H9 (cell line): Measurements from ENCODE around the gene MAP4K1. TPM values are rescaled to one million over a fixed set of nuclear protein-coding genes. Genes with fewer than 3 reads are reported as not detected.
A peak's percentile ranks its signal among the peaks of the same experiment; 100 is the strongest.

Experiments used
- DNase-seq: peaks from one replicate; pipeline ENCODE4 v3.0.0-alpha.2; 2017
- H2AFZ ChIP-seq: one replicate; pipeline ENCODE4 v1.6.1; 2013; ENCODE audit warnings: mild to moderate bottlenecking, low read length, control low read depth, moderate library complexity
- H2AK5ac ChIP-seq: 2 replicates; pipeline ENCODE4 v1.6.1; 2013; ENCODE audit warnings: low read length, control low read depth, mixed read lengths; ENCODE audit not compliant: insufficient read length
- H2BK120ac ChIP-seq: one replicate; pipeline ENCODE4 v1.6.1; 2013; ENCODE audit warnings: low read depth, mild to moderate bottlenecking, low read length, control low read depth, inconsistent platforms; ENCODE audit not compliant: poor library complexity, severe bottlenecking
- H2BK12ac ChIP-seq: 2 replicates; pipeline ENCODE4 v1.6.1; 2013; ENCODE audit warnings: low read length, control low read depth, mixed read lengths, low read depth; ENCODE audit not compliant: insufficient read length
- H2BK15ac ChIP-seq: 2 replicates; pipeline ENCODE4 v1.6.1; 2013; ENCODE audit warnings: low read depth, low read length, control low read depth
- H2BK20ac ChIP-seq: one replicate; pipeline ENCODE4 v1.6.1; 2013; ENCODE audit warnings: low read depth, mild to moderate bottlenecking, low read length, control low read depth, inconsistent platforms; ENCODE audit not compliant: poor library complexity, severe bottlenecking
- H2BK5ac ChIP-seq: 2 replicates; pipeline ENCODE4 v1.6.1; 2013; ENCODE audit warnings: low read length, control low read depth, mixed read lengths; ENCODE audit not compliant: insufficient read length
- H3K14ac ChIP-seq: 2 replicates; pipeline ENCODE4 v1.6.1; 2013; ENCODE audit warnings: low read length, control low read depth; ENCODE audit not compliant: insufficient read depth
- H3K18ac ChIP-seq: 2 replicates; pipeline ENCODE4 v1.6.1; 2013; ENCODE audit warnings: low read depth, mild to moderate bottlenecking, mixed read lengths, low read length, control low read depth; ENCODE audit not compliant: insufficient read length
- H3K23ac ChIP-seq: 2 replicates; pipeline ENCODE4 v1.6.1; 2013; ENCODE audit warnings: low read length, control low read depth, mixed read lengths, low read depth; ENCODE audit not compliant: insufficient read length
- H3K23me2 ChIP-seq: 2 replicates; pipeline ENCODE4 v1.6.1; 2013; ENCODE audit warnings: low read depth, mild to moderate bottlenecking, mixed read lengths, low read length, control low read depth; ENCODE audit not compliant: insufficient read length, poor library complexity, severe bottlenecking
- H3K27ac ChIP-seq: 2 replicates; pipeline ENCODE4 v1.5.1; 2013; ENCODE audit warnings: low read length, control low read depth, mixed read lengths, low read depth; ENCODE audit not compliant: insufficient read length
- H3K27me3 ChIP-seq: 2 replicates; pipeline ENCODE4 v1.6.1; 2013; ENCODE audit warnings: low read length, control low read depth, inconsistent platforms; ENCODE audit not compliant: insufficient read depth
- H3K4ac ChIP-seq: 2 replicates; pipeline ENCODE4 v1.6.1; 2013; ENCODE audit warnings: low read depth, mild to moderate bottlenecking, control low read depth, inconsistent platforms, low read length, moderate library complexity
- H3K4me1 ChIP-seq: 2 replicates; pipeline ENCODE4 v1.6.1; 2013; ENCODE audit warnings: low read length, control low read depth, inconsistent platforms; ENCODE audit not compliant: insufficient read depth
- H3K4me2 ChIP-seq: 2 replicates; pipeline ENCODE4 v1.6.1; 2013; ENCODE audit warnings: low read length, control low read depth, mixed read lengths; ENCODE audit not compliant: insufficient read length, insufficient read depth
- H3K56ac ChIP-seq: 2 replicates; pipeline ENCODE4 v1.6.1; 2013; ENCODE audit warnings: low read depth, mild to moderate bottlenecking, mixed read lengths, low read length, control low read depth; ENCODE audit not compliant: insufficient read length
- H3K79me1 ChIP-seq: 2 replicates; pipeline ENCODE4 v1.6.1; 2013; ENCODE audit warnings: low read depth, mild to moderate bottlenecking, moderate library complexity, low read length, control low read depth, inconsistent platforms; ENCODE audit not compliant: insufficient read depth, poor library complexity, severe bottlenecking
- H3K79me2 ChIP-seq: 2 replicates; pipeline ENCODE4 v1.6.1; 2013; ENCODE audit warnings: low read length, control low read depth, inconsistent platforms; ENCODE audit not compliant: insufficient read depth
- H3K9ac ChIP-seq: 2 replicates; pipeline ENCODE4 v1.6.1; 2013; ENCODE audit warnings: low read length, control low read depth, mixed read lengths; ENCODE audit not compliant: insufficient read length; ENCODE audit errors: extremely low read depth
- H3K9me3 ChIP-seq: one replicate; pipeline ENCODE4 v1.6.1; 2013; ENCODE audit warnings: low read depth, low read length, inconsistent platforms; ENCODE audit not compliant: control insufficient read depth
- H3T11ph ChIP-seq: one replicate; pipeline ENCODE4 v1.6.1; 2013; ENCODE audit warnings: mild to moderate bottlenecking, low read length, control low read depth, inconsistent platforms
- H4K20me1 ChIP-seq: one replicate; pipeline ENCODE4 v1.6.1; 2013; ENCODE audit not compliant: control insufficient read depth, insufficient read length, insufficient read depth
- H4K5ac ChIP-seq: 2 replicates; pipeline ENCODE4 v1.6.1; 2013; ENCODE audit warnings: low read depth, mild to moderate bottlenecking, mixed read lengths, low read length, control low read depth; ENCODE audit not compliant: insufficient read length
- H4K8ac ChIP-seq: replicated peaks from 2 replicates; pipeline ENCODE4 v1.6.1; 2013; ENCODE audit warnings: low read length, control low read depth, mixed read lengths, low read depth; ENCODE audit not compliant: insufficient read length
- H4K91ac ChIP-seq: 2 replicates; pipeline ENCODE4 v1.6.1; 2013; ENCODE audit warnings: low read depth, mild to moderate bottlenecking, moderate library complexity, mixed read lengths, low read length, control low read depth; ENCODE audit not compliant: insufficient read length
- H3K27ac Mint-ChIP-seq, 3 experiments: 2 replicates in 2 of 3; 3 replicates in 1 of 3; pipeline ENCODE4 v1.8.0; 2020 to 2021; ENCODE audit warnings: mixed read lengths in 3 of 3, mild to moderate bottlenecking in 1 of 3, moderate library complexity in 1 of 3
- H3K27me3 Mint-ChIP-seq: 2 replicates; pipeline ENCODE4 v1.8.0; 2021; ENCODE audit warnings: low read depth, mild to moderate bottlenecking, moderate library complexity, mixed read lengths
- H3K36me3 Mint-ChIP-seq, 3 experiments: 2 replicates in 2 of 3; 3 replicates in 1 of 3; pipeline ENCODE4 v1.8.0; 2020 to 2021; ENCODE audit warnings: low read depth in 3 of 3, mixed read lengths in 3 of 3; ENCODE audit not compliant: insufficient read depth in 1 of 3
- H3K4me1 Mint-ChIP-seq, 2 experiments: 2 replicates each; pipeline ENCODE4 v1.8.0; 2020; ENCODE audit warnings: mixed read lengths in 2 of 2
- H3K4me3 Mint-ChIP-seq, 2 experiments: 2 replicates in 1 of 2; 3 replicates in 1 of 2; pipeline ENCODE4 v1.8.0; 2020 to 2021; ENCODE audit warnings: mild to moderate bottlenecking in 2 of 2, mixed read lengths in 2 of 2, moderate library complexity in 1 of 2
- H3K9me3 Mint-ChIP-seq, 2 experiments: 2 replicates in 1 of 2; 3 replicates in 1 of 2; pipeline ENCODE4 v1.8.0; 2020; ENCODE audit warnings: mild to moderate bottlenecking in 2 of 2, mixed read lengths in 2 of 2, moderate library complexity in 1 of 2
- CTCF ChIP-seq: fragments of 200-600 bp; sonication (generic); conservative IDR thresholded peaks from 3 replicates; pipeline ENCODE4 v1.8.0; 2021; ENCODE audit warnings: antibody characterized with exemption, mild to moderate bottlenecking
- WGBS: extraction: QIAGEN DNeasy Blood & Tissue Kit; methylation state at CpG from one replicate; pipeline ENCODE4 v1.1.7; 2013; ENCODE audit warnings: missing lambda C conversion rate, low lambda C conversion rate, mixed read lengths; ENCODE audit not compliant: insufficient read length; ENCODE audit errors: extremely low coverage; 5-methylcytosine and 5-hydroxymethylcytosine counted together
- total RNA-seq: library from RNA; stranded (reverse); gene quantifications from 2 replicates; pipeline ENCODE4 v1.2.1, GENCODE V29; 2021

The MAP4K1 gene
- total RNA-seq, 1 experiment from 2014 or later = 31.1 TPM

GRCh38 chr19:38657633-38658222 is 40.0 kb upstream of the MAP4K1 start:
- H3K9me3 ChIP-seq = no peaks in the 10 kb centered on the region
- Mint-ChIP-seq H3K4me3 (peak overlapping the region in 1 of 2 experiments; percentile 12; a peak in 1 of 5 replicates), H3K36me3 (peaks cover 18 to 32% (median 30%) of the 10 kb centered on the region in 3 experiments; a peak in 6 of 7 replicates), H3K4me1 (peaks cover 75 to 77% of the 10 kb centered on the region in 2 experiments), H3K9me3 (peaks cover 0 to 2% of the 10 kb centered on the region in 2 experiments; a peak in 1 of 5 replicates), H3K27ac (peak overlapping the region; percentile 77 to 85 (median 79)), H3K27me3 (no peaks in the 10 kb centered on the region)
- H2AFZ ChIP-seq = no peak overlapping the region
- no peaks in the 10 kb centered on the region for H4K20me1 ChIP-seq
- peak overlapping the region; percentile 88 for H3K14ac ChIP-seq
- no peak overlapping the region for H4K91ac ChIP-seq
- H3K23me2 ChIP-seq = peaks cover 3% of the 10 kb centered on the region
- H3K27me3 ChIP-seq = no peaks in the 10 kb centered on the region
- no peak overlapping the region for H3K23ac ChIP-seq
- H2BK12ac ChIP-seq = peak overlapping the region; percentile 71
- peak overlapping the region; percentile 41 for H3T11ph ChIP-seq
- no peak overlapping the region for H4K8ac ChIP-seq
- no peak overlapping the region for H2BK120ac ChIP-seq
- H2BK5ac ChIP-seq = no peak overlapping the region
- H3K79me1 ChIP-seq = peaks cover 4% of the 10 kb centered on the region
- H4K5ac ChIP-seq = no peak overlapping the region
- peak overlapping the region; percentile 43 for H3K18ac ChIP-seq
- peak overlapping the region; percentile 7 for H3K27ac ChIP-seq
- H3K4me2 ChIP-seq = no peak overlapping the region
- no peak overlapping the region for H3K9ac ChIP-seq
- no peak for DNase-seq
- no peak overlapping the region; the same call in 1 of the 2 replicates for H3K4ac ChIP-seq
- H3K79me2 ChIP-seq = peaks cover 72% of the 10 kb centered on the region
- H3K56ac ChIP-seq = no peak overlapping the region
- H2BK20ac ChIP-seq = no peak overlapping the region
- H3K4me1 ChIP-seq = peaks cover 30% of the 10 kb centered on the region
- no peak for TF ChIP-seq CTCF
- H2AK5ac ChIP-seq = no peak overlapping the region
- no CpG with 5 or more reads among the region's 8 CpGs for whole genome bisulfite sequencing
- no peak overlapping the region for H2BK15ac ChIP-seq
